Upper lobe of left lung (tissue), 6 donors: ENCODE data around the gene PTPRD. TPM values are rescaled to one million over a fixed set of nuclear protein-coding genes. Genes with fewer than 3 reads are reported as not detected.

Experiments used
- ATAC-seq, 2 donors: fragments of 200-7000 bp; cut with Tn5 transposase; one replicate each; pipeline ENCODE4 v1.9.1; 2022; ENCODE audit warnings: mild to moderate bottlenecking in 2 of 2, moderate library complexity in 2 of 2; ENCODE audit not compliant: low FRiP score in 2 of 2
- DNase-seq, 2 donors: peaks; one replicate each; pipeline ENCODE4 v3.0.0-alpha.2; 2019 to 2020
- H3K27ac ChIP-seq, 4 donors: fragments of 200-600 bp; sonication (generic); one replicate each; pipeline ENCODE4 v1.5.1; 2016 to 2019
- H3K27me3 ChIP-seq, 4 donors: fragments of 200-600 bp; sonication (generic); one replicate each; pipeline ENCODE4 v1.5.1; 2017 to 2019
- H3K36me3 ChIP-seq, 4 donors: fragments of 200-600 bp; sonication (generic); one replicate each; pipeline ENCODE4 v1.5.1; 2016 to 2019
- H3K4me1 ChIP-seq, 4 donors: fragments of 200-600 bp; sonication (generic); one replicate each; pipeline ENCODE4 v1.5.1; 2018 to 2019
- H3K4me3 ChIP-seq, 4 donors: fragments of 200-600 bp; sonication (generic); one replicate each; pipeline ENCODE4 v1.5.1; 2017 to 2019; ENCODE audit warnings: mild to moderate bottlenecking in 2 of 4, moderate library complexity in 1 of 4
- H3K9me3 ChIP-seq, 4 donors: fragments of 200-600 bp; sonication (generic); one replicate each; pipeline ENCODE4 v1.5.1; 2018 to 2019
- EP300 ChIP-seq, 4 donors: sonication (generic); formaldehyde crosslinking; IDR thresholded peaks; one replicate each; pipeline ENCODE4 v1.5.1; 2017; ENCODE audit warnings: antibody characterized with exemption in 4 of 4, control low read depth in 2 of 4
- POLR2A ChIP-seq, 4 donors: fragments of 450-650 bp; IDR thresholded peaks; one replicate each; pipeline ENCODE4 v1.5.1; 2016 to 2017; ENCODE audit warnings: antibody characterized with exemption in 4 of 4, mild to moderate bottlenecking in 2 of 4
- POLR2AphosphoS5 ChIP-seq, 2 donors: sonication (generic); formaldehyde crosslinking; IDR thresholded peaks; one replicate each; pipeline ENCODE4 v1.5.1; 2017; ENCODE audit warnings: antibody characterized with exemption in 2 of 2
- WGBS, 2 donors: methylation state at CpG; one replicate each; pipeline ENCODE4 v1.1.5; 2017 to 2018; 5-methylcytosine and 5-hydroxymethylcytosine counted together
- total RNA-seq, 6 donors: library from RNA; depleted of rRNA in 4 of 6; stranded (reverse); fragments of >200 nt in 4 of 6; gene quantifications; one replicate each; pipeline versions ENCODE4 v1.1.0 to v1.2.1, GENCODE V29; 2016 to 2021
- TF ChIP-seq, protein P1 (sequence below), 6 experiments: fragments of 450-650 bp in 4 of 6; fragments of 200-600 bp in 2 of 6; sonication (generic) in 2 of 6; IDR thresholded peaks; one replicate each; pipeline ENCODE4 v1.5.1; 2016 to 2019; ENCODE audit warnings: antibody characterized with exemption in 6 of 6
- donor health status: DM: no; HTN: no; CAD: no; lungs with moderate emphysema.
- donor health status: DM: no; HTN: yes; CAD: no; lungs with severe emphysema.

PTPRD gene
- total RNA-seq, 6 donors from 2014 or later: 7.4 to 46.1 (median 14.5) TPM

DNA sequence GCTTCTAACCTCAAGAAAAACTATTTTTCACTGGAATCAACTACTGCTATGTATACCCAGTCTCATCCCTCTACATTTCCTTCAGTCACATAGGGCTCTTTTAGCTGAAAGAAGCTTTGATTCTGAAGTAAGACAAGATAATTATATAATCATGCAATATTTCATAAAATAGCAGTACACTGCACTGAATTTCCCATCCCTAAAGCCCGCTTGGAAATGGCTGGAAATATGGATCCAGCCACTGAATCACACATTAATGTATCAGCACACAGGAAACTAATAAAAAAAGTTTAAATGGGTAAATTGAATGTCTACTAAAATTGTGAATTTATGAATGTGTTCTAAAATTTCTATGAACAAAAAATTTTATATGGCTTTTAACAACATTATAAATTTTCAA, 808.7 kb downstream of the PTPRD start:
- no peaks in the 10 kb centered on the region for H3K9me3 ChIP-seq
- no peaks in the 10 kb centered on the region for H3K27me3 ChIP-seq
- no peaks in the 10 kb centered on the region for H3K4me1 ChIP-seq
- TF ChIP-seq EP300 (IDR thresholded peaks at IDR 0.05) (no peak), POLR2A (IDR thresholded peaks at IDR 0.05) (no peak), POLR2AphosphoS5 (IDR thresholded peaks at IDR 0.05) (no peak)
- TF ChIP-seq, protein P1, sequence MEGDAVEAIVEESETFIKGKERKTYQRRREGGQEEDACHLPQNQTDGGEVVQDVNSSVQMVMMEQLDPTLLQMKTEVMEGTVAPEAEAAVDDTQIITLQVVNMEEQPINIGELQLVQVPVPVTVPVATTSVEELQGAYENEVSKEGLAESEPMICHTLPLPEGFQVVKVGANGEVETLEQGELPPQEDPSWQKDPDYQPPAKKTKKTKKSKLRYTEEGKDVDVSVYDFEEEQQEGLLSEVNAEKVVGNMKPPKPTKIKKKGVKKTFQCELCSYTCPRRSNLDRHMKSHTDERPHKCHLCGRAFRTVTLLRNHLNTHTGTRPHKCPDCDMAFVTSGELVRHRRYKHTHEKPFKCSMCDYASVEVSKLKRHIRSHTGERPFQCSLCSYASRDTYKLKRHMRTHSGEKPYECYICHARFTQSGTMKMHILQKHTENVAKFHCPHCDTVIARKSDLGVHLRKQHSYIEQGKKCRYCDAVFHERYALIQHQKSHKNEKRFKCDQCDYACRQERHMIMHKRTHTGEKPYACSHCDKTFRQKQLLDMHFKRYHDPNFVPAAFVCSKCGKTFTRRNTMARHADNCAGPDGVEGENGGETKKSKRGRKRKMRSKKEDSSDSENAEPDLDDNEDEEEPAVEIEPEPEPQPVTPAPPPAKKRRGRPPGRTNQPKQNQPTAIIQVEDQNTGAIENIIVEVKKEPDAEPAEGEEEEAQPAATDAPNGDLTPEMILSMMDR (IDR thresholded peaks at IDR 0.05): no peak
- no peak overlapping the region for H3K4me3 ChIP-seq
- no peak for DNase-seq
- no peaks in the 10 kb centered on the region for H3K36me3 ChIP-seq
- H3K27ac ChIP-seq: no peak overlapping the region
- 93 to 95% methylated on average over 1 of the region's 1 CpG for WGBS, 2 donors
- no peak for ATAC-seq

DNA sequence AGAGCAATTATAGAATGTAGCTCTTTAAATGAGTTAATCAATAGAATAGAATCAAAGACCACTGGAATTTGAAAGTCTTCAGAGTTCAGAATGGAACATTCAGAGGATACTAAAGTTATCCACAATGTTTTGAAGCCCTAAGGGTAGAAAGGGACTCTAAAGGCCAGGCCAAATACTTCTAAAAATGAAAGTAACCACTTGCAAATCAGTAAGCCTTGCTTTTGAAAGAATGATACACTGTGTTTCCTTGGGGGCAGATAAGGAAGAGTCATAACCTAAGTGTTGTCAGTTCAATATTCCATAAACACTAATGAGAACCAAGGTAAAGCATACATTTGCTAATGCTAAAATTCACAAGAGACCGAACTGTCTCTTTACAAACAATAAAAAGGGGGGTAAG, 813.5 kb downstream of the PTPRD start:
- no peaks in the 10 kb centered on the region for H3K4me1 ChIP-seq
- 95 to 100% methylated on average over 1 of the region's 1 CpG for WGBS, 2 donors
- no peaks in the 10 kb centered on the region for H3K27me3 ChIP-seq
- no peaks in the 10 kb centered on the region for H3K9me3 ChIP-seq
- no peak overlapping the region for H3K27ac ChIP-seq
- DNase-seq (no peak), ATAC-seq (no peak)
- no peak overlapping the region for H3K4me3 ChIP-seq
- no peak for TF ChIP-seq EP300 (IDR thresholded peaks at IDR 0.05)
- TF ChIP-seq POLR2A (IDR thresholded peaks at IDR 0.05): no peak
- no peak for TF ChIP-seq POLR2AphosphoS5 (IDR thresholded peaks at IDR 0.05)
- TF ChIP-seq, protein P1 (IDR thresholded peaks at IDR 0.05): no peak
- no peaks in the 10 kb centered on the region for H3K36me3 ChIP-seq

DNA sequence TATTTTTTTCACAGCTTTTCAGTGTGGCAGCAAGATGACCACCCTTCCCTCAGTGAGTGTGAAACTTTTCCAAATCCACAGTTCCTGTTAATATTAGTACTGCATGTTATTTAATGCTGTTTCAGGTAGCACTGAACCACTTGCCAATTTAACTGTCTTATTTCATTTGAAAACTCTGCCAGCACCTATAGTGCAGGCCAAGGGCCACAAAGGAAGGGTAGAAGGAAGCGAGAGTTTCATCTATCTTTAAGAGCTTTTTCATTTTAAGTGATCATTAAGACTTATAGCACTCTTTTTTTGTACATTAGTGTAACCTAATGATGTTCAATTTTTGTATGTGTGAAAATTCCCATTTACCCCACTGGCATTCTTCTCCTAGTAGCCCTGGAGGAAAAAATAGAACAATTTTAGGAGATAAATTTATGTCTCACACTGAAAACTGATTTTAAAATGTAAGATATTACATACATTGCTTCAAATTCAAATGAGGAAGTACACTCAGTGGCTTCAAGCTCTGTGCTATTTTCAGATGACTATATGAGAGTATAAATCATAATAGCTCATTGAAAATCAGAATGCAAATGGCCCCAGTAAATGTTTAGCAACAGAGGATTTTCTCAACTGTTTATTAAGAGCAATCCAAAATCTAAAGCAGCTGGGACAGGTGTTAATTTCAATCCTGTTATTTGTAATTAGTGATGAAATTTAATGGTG, 820.5 kb downstream of the PTPRD start:
- Histone ChIP-seq H3K4me3 (no peak overlapping the region), H3K27ac (no peak overlapping the region), H3K36me3 (no peaks in the 10 kb centered on the region), H3K27me3 (no peaks in the 10 kb centered on the region), H3K9me3 (no peaks in the 10 kb centered on the region), H3K4me1 (no peaks in the 10 kb centered on the region)
- TF ChIP-seq POLR2AphosphoS5 (IDR thresholded peaks at IDR 0.05) (no peak), EP300 (IDR thresholded peaks at IDR 0.05) (no peak), POLR2A (IDR thresholded peaks at IDR 0.05) (no peak)
- TF ChIP-seq, protein P1 (IDR thresholded peaks at IDR 0.05): no peak
- WGBS, 2 donors: 82 to 85% methylated on average over 1 of the region's 1 CpG
- no peak for ATAC-seq
- no peak for DNase-seq

DNA sequence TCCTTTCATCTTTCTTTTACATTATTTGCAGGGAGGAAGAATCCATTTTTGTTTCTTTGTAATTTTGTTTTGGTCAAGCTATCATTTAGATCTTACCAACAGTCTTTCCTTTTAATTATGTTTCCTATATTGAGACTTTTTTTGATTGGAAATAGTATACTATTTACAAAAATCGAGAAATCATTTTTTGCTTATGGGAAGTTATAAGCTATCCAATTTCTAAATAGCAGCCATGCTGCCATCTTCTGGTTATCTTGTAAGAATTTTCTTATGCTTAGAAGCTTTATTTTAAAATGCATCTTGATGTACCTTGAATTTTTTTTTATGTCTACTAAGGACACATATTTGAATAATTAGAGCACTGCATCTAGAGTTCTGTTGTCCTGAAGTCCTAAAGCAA, 821.2 kb downstream of the PTPRD start:
- ATAC-seq (no peak), DNase-seq (no peak)
- Histone ChIP-seq H3K4me1 (no peaks in the 10 kb centered on the region), H3K9me3 (no peaks in the 10 kb centered on the region), H3K27ac (no peak overlapping the region), H3K27me3 (no peaks in the 10 kb centered on the region), H3K36me3 (no peaks in the 10 kb centered on the region), H3K4me3 (no peak overlapping the region)
- 29 to 30% methylated on average over 1 of the region's 1 CpG for WGBS, 2 donors
- TF ChIP-seq, protein P1 (IDR thresholded peaks at IDR 0.05): no peak
- TF ChIP-seq EP300 (IDR thresholded peaks at IDR 0.05) (no peak), POLR2A (IDR thresholded peaks at IDR 0.05) (no peak), POLR2AphosphoS5 (IDR thresholded peaks at IDR 0.05) (no peak)
